Neutrophil (primary cell): ENCODE data around the gene GDF2.

Experiments
- H3K27ac ChIP-seq: fragments of 200-600 bp; sonication (generic); 2 replicates; pipeline ENCODE4 v1.5.1; 2016; ENCODE audit warnings: mild to moderate bottlenecking, moderate library complexity
- H3K27me3 ChIP-seq: fragments of 200-600 bp; sonication (generic); 2 replicates; pipeline ENCODE4 v1.6.0; 2016; ENCODE audit warnings: mild to moderate bottlenecking
- H3K36me3 ChIP-seq: fragments of 200-600 bp; sonication (generic); 2 replicates; pipeline ENCODE4 v1.5.1; 2017
- H3K4me1 ChIP-seq, 2 experiments: fragments of 200-600 bp in 1 of 2; sonication (generic) in 1 of 2; 1 replicate in 1 of 2; 2 replicates in 1 of 2; pipeline versions ENCODE4 v1.5.1 to v1.6.1; 2013 to 2016; ENCODE audit warnings: low read depth in 1 of 2, low read length in 1 of 2, mild to moderate bottlenecking in 1 of 2, moderate library complexity in 1 of 2; ENCODE audit not compliant: control insufficient read depth in 1 of 2, insufficient read depth in 1 of 2
- H3K4me3 ChIP-seq, 2 experiments: fragments of 200-600 bp in 1 of 2; sonication (generic) in 1 of 2; 1 replicate in 1 of 2; 2 replicates in 1 of 2; pipeline ENCODE4 v1.5.1; 2013 to 2016; ENCODE audit warnings: low read depth in 1 of 2, low read length in 1 of 2, mild to moderate bottlenecking in 1 of 2, moderate library complexity in 1 of 2
- H3K9me3 ChIP-seq: fragments of 200-600 bp; sonication (generic); 2 replicates; pipeline ENCODE4 v1.5.1; 2016
- TF ChIP-seq, protein P1 (sequence below): fragments of 200-600 bp; sonication (generic); IDR thresholded peaks from 2 replicates; pipeline ENCODE4 v1.5.1; 2016; ENCODE audit warnings: antibody characterized with exemption

GDF2 gene

DNA sequence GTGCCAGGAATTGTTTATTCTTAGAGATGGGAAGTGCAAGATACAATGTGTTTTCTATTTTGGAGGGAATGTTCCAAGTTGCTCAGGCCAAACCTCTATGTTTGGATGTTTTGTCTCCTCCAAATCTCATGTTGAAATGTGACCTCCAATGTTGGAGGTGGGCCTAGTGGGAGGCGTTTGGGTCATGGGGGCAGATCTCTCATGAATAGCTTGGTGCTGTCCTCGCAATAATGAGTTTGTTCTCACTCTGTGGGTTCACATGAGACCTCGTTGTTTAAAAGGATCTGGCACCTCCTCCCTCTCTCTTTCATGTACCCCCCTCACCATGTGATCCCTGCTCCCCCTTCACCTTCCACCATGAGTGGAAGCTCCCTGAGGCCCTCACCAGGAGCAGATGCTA, 30.6 kb upstream of the GDF2 start:
- no peaks in the 10 kb centered on the region for H3K36me3 ChIP-seq
- TF ChIP-seq, protein P1, sequence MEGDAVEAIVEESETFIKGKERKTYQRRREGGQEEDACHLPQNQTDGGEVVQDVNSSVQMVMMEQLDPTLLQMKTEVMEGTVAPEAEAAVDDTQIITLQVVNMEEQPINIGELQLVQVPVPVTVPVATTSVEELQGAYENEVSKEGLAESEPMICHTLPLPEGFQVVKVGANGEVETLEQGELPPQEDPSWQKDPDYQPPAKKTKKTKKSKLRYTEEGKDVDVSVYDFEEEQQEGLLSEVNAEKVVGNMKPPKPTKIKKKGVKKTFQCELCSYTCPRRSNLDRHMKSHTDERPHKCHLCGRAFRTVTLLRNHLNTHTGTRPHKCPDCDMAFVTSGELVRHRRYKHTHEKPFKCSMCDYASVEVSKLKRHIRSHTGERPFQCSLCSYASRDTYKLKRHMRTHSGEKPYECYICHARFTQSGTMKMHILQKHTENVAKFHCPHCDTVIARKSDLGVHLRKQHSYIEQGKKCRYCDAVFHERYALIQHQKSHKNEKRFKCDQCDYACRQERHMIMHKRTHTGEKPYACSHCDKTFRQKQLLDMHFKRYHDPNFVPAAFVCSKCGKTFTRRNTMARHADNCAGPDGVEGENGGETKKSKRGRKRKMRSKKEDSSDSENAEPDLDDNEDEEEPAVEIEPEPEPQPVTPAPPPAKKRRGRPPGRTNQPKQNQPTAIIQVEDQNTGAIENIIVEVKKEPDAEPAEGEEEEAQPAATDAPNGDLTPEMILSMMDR = no peak
- no peaks in the 10 kb centered on the region for H3K9me3 ChIP-seq
- no peak overlapping the region for H3K4me3 ChIP-seq
- H3K4me1 ChIP-seq = peaks cover 1 to 3% of the 10 kb centered on the region in 2 experiments
- peaks cover 33% of the 10 kb centered on the region for H3K27me3 ChIP-seq
- no peak overlapping the region for H3K27ac ChIP-seq

DNA sequence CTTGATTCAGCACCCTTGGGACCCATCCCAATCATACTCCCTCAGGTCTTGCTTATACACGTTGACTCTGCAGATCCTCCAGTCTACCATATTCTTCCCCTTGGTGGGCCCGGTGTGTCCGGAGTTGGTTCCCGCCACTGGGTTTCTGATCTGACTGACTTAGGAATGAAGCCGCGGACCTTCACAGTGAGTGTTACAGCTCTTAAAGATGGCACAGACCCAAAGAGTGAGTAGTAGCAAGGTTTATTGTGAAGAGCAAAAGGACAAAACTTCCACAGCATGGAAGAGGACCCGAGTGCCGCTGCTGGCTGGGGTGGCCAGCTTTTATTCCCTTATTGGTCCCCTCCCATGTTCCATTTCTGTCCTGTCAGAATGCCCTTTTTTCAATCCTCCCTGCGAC, 28.2 kb upstream of the GDF2 start:
- TF ChIP-seq, protein P1 = no peak
- no peak overlapping the region for H3K4me3 ChIP-seq
- no peaks in the 10 kb centered on the region for H3K9me3 ChIP-seq
- H3K27ac ChIP-seq = no peak overlapping the region
- H3K36me3 ChIP-seq = no peaks in the 10 kb centered on the region
- no peaks in the 10 kb centered on the region for H3K4me1 ChIP-seq
- peaks cover 57% of the 10 kb centered on the region for H3K27me3 ChIP-seq

DNA sequence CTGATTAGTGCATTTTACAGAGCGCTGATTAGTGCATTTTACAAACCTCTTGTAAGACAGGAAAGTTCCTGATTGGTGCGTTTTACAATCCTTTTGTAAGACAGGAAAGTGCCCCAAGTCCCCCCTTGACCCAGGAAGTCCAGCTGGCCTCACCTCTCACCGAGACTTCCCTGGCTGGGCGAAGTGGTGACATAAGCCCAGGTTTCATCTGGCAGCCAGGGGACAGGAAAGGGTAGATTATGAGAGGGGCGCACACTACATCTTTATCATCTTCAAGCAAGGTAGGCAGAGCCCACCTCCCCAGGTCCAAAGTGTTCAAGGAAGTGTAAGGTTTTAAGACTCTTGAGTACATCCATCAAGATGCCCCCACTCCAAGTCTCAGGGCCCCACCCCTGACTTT, 27.8 kb upstream of the GDF2 start:
- Histone ChIP-seq H3K4me1 (no peaks in the 10 kb centered on the region), H3K27ac (no peak overlapping the region), H3K36me3 (no peaks in the 10 kb centered on the region), H3K27me3 (peaks cover 61% of the 10 kb centered on the region), H3K9me3 (no peaks in the 10 kb centered on the region), H3K4me3 (no peak overlapping the region)
- TF ChIP-seq, protein P1 = no peak

DNA sequence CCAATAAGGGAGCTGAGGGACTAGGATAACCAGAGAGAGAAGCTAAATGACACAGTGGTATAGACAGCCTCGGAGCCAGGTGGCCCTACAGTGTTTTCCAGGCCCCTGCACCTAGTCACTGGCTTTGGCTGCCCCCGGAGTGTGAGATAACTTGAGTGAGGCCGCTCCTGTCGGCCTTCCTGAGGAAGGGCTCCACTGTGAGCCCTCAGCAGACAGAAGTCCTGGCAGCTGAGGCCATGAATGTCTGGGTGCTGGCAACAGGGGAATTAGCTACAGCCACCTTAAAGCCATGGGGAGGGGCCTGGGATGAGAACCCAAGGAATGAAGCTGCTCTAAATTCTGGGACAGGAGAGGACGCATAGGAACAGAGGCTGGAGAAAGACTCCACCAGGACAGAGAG, 26.8 kb upstream of the GDF2 start:
- Histone ChIP-seq H3K27ac (no peak overlapping the region), H3K36me3 (no peaks in the 10 kb centered on the region), H3K4me1 (peaks cover 0 to 3% of the 10 kb centered on the region in 2 experiments), H3K9me3 (no peaks in the 10 kb centered on the region), H3K4me3 (no peak overlapping the region), H3K27me3 (peaks cover 70% of the 10 kb centered on the region)
- TF ChIP-seq, protein P1 = no peak

DNA sequence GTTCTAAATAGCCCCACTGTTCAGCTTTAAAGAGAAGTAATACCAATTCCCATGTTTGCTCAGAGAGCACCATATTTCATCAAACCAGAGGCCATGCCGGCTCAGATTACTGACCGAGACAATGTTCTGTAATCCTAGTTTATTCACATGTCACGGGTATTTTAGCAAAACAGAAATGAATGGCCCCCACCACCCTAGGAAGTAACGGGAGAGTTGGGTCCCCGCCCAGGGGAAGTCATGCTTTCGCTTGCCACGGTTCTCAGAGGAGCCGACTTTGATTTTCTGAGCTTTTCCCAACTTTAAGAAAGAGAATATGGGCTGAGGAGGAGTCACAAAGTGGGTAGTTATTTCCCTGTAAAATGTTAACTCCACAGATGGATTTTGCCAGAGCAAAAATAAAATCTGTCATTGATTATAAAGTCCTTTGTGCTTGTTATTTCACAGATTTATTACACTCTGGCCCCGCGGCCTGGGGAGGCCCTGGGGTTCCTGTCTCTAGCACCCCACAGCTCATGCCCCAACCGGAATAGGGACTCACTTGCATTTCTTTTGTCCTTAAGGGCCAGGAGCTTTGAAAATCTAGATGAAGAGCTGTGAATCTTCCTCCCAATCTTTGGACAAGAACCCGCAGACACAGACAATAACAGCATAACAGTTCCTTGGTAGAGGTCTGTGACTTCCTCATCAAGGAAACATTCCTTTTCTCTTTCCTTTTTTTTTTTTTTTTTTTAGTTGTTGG, 25.9 kb upstream of the GDF2 start:
- TF ChIP-seq, protein P1 = no peak
- Histone ChIP-seq H3K36me3 (no peaks in the 10 kb centered on the region), H3K4me1 (peaks cover 0 to 5% of the 10 kb centered on the region in 2 experiments), H3K27ac (no peak overlapping the region), H3K9me3 (no peaks in the 10 kb centered on the region), H3K27me3 (peaks cover 79% of the 10 kb centered on the region), H3K4me3 (no peak overlapping the region)
